Neural progenitor cell (in vitro differentiated cells): ENCODE measurements around the gene CFAP61. TPM values are rescaled to one million over a fixed set of nuclear protein-coding genes. Genes with fewer than 3 reads are reported as not detected.

Experiments used
- DNase-seq: peaks from one replicate; pipeline ENCODE4 v3.0.0-alpha.2; 2016; ENCODE audit warnings: low spot score
- H2AFZ ChIP-seq: fragments of 200-600 bp; sonication (generic); replicated peaks from 2 replicates; pipeline ENCODE4 v1.6.1; 2016; ENCODE audit warnings: antibody characterized with exemption
- H3F3A ChIP-seq: fragments of 200-600 bp; sonication (generic); 2 replicates; pipeline ENCODE4 v1.6.1; 2016; ENCODE audit warnings: antibody characterized with exemption, low read depth
- H3K27ac ChIP-seq: fragments of 200-600 bp; sonication (generic); 2 replicates; pipeline ENCODE4 v1.5.1; 2016; ENCODE audit warnings: mild to moderate bottlenecking
- H3K27me3 ChIP-seq: fragments of 200-600 bp; sonication (generic); 2 replicates; pipeline ENCODE4 v1.6.1; 2016; ENCODE audit warnings: mild to moderate bottlenecking, moderate library complexity
- H3K36me3 ChIP-seq: fragments of 200-600 bp; sonication (generic); 2 replicates; pipeline ENCODE4 v1.5.1; 2016
- H3K4me1 ChIP-seq: fragments of 200-600 bp; sonication (generic); 2 replicates; pipeline ENCODE4 v1.6.1; 2016; ENCODE audit warnings: mixed run types
- H3K4me2 ChIP-seq: fragments of 200-600 bp; sonication (generic); 2 replicates; pipeline ENCODE4 v1.6.1; 2016
- H3K4me3 ChIP-seq: fragments of 200-600 bp; sonication (generic); 2 replicates; pipeline ENCODE4 v1.5.1; 2016
- H3K79me2 ChIP-seq: fragments of 200-600 bp; sonication (generic); 2 replicates; pipeline ENCODE4 v1.6.1; 2016; ENCODE audit warnings: low read depth
- H3K9ac ChIP-seq: fragments of 200-600 bp; sonication (generic); 2 replicates; pipeline ENCODE4 v1.6.1; 2016
- H3K9me3 ChIP-seq: fragments of 200-600 bp; sonication (generic); 2 replicates; pipeline ENCODE4 v1.5.1; 2016; ENCODE audit warnings: low read depth
- H4K20me1 ChIP-seq: fragments of 200-600 bp; sonication (generic); 2 replicates; pipeline ENCODE4 v1.6.1; 2016; ENCODE audit warnings: low read depth
- H3K27ac Mint-ChIP-seq: 3 replicates; pipeline ENCODE4 v1.8.0; 2021; ENCODE audit warnings: mixed read lengths
- H3K27me3 Mint-ChIP-seq: 2 replicates; pipeline ENCODE4 v1.8.0; 2022; ENCODE audit warnings: low read depth, mild to moderate bottlenecking, inconsistent platforms, moderate library complexity, mixed read lengths; ENCODE audit not compliant: insufficient read depth
- H3K36me3 Mint-ChIP-seq: 3 replicates; pipeline ENCODE4 v1.8.0; 2021; ENCODE audit warnings: mixed read lengths
- H3K4me1 Mint-ChIP-seq: 3 replicates; pipeline ENCODE4 v1.8.0; 2021; ENCODE audit warnings: mixed read lengths
- H3K4me3 Mint-ChIP-seq: 3 replicates; pipeline ENCODE4 v1.8.0; 2021; ENCODE audit warnings: mild to moderate bottlenecking, moderate library complexity, mixed read lengths
- H3K9me3 Mint-ChIP-seq: 3 replicates; pipeline ENCODE4 v1.8.0; 2020; ENCODE audit warnings: mixed read lengths
- CTCF ChIP-seq: fragments of 200-600 bp; sonication (generic); IDR thresholded peaks from 2 replicates; pipeline ENCODE4 v1.5.1; 2017; ENCODE audit warnings: antibody characterized with exemption, mild to moderate bottlenecking
- EZH2 ChIP-seq: fragments of 200-600 bp; sonication (generic); IDR thresholded peaks from 2 replicates; pipeline ENCODE4 v1.6.1; 2017; ENCODE audit warnings: antibody characterized with exemption, mild to moderate bottlenecking, moderate library complexity
- EZH2phosphoT487 ChIP-seq: fragments of 200-600 bp; sonication (generic); IDR thresholded peaks from 2 replicates; pipeline ENCODE4 v1.6.1; 2017; ENCODE audit warnings: antibody characterized with exemption
- total RNA-seq: library from RNA; depleted of rRNA; stranded (reverse); fragments of >200 nt; gene quantifications from 2 replicates; pipeline ENCODE4 v1.2.3, GENCODE V29; 2015; ENCODE audit warnings: low replicate concordance

The CFAP61 gene
- total RNA-seq, 1 donor from 2014 or later: not detected

DNA sequence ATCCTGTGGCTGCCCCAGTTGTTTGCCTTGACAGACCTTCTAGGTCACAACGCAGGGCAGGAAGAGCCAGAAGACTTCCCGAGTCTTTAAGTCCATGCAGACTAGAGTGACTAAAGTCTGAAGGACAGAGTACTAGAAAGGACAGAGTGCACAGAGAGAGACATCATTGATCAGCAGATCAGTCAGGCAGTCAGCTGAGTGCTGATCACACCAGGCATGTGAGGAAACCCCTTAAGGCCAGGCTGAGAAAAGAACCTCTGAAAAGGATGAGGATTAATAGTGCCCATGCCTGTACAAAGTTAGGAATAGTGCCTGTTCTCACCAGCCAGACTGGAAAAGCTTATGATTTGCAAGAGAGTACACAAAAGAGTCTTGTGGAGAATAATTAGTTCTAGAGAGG lies 91.3 kb downstream of the CFAP61 start:
- Mint-ChIP-seq H3K36me3 (no peaks in the 10 kb centered on the region), H3K4me1 (peaks cover 6% of the 10 kb centered on the region), H3K27ac (no peak overlapping the region), H3K27me3 (peaks cover 3% of the 10 kb centered on the region), H3K4me3 (no peak overlapping the region), H3K9me3 (peaks cover 2% of the 10 kb centered on the region)
- H3K27me3 ChIP-seq: no peaks in the 10 kb centered on the region
- peak; percentile 18 for DNase-seq
- H3K27ac ChIP-seq: no peak overlapping the region
- H2AFZ ChIP-seq: no peak overlapping the region
- no peaks in the 10 kb centered on the region for H3K9me3 ChIP-seq
- H3K4me2 ChIP-seq: no peak overlapping the region
- peaks cover 10% of the 10 kb centered on the region for H3K4me1 ChIP-seq
- no peak overlapping the region for H3K4me3 ChIP-seq
- no peak for TF ChIP-seq CTCF
- H3K36me3 ChIP-seq: no peaks in the 10 kb centered on the region
- H3K79me2 ChIP-seq: no peaks in the 10 kb centered on the region
- no peaks in the 10 kb centered on the region for H3F3A ChIP-seq
- H3K9ac ChIP-seq: no peak overlapping the region
- H4K20me1 ChIP-seq: no peaks in the 10 kb centered on the region

- H3K4me2 ChIP-seq: no peak overlapping the region
- no peak overlapping the region for H3K4me3 ChIP-seq
- H2AFZ ChIP-seq: no peak overlapping the region
- no peak overlapping the region for H3K27ac Mint-ChIP-seq
- H3K4me3 Mint-ChIP-seq: no peak overlapping the region
- peaks cover 6% of the 10 kb centered on the region for H3K27me3 Mint-ChIP-seq
- H3K4me1 Mint-ChIP-seq: no peaks in the 10 kb centered on the region
- H4K20me1 ChIP-seq: no peaks in the 10 kb centered on the region
- no peak overlapping the region for H3K9ac ChIP-seq
- no peak overlapping the region for H3K27ac ChIP-seq
- H3F3A ChIP-seq: no peaks in the 10 kb centered on the region
- H3K27me3 ChIP-seq: no peaks in the 10 kb centered on the region
- no peaks in the 10 kb centered on the region for H3K79me2 ChIP-seq
- peaks cover under 1% of the 10 kb centered on the region for H3K4me1 ChIP-seq
- H3K9me3 ChIP-seq: no peaks in the 10 kb centered on the region
- H3K36me3 ChIP-seq: no peaks in the 10 kb centered on the region
- peaks cover 12% of the 10 kb centered on the region for H3K9me3 Mint-ChIP-seq
- TF ChIP-seq EZH2: no peak
- no peak for TF ChIP-seq EZH2phosphoT487
- TF ChIP-seq CTCF: no peak
- no peak for DNase-seq
- H3K36me3 Mint-ChIP-seq: no peaks in the 10 kb centered on the region
These were observed 96.4 kb downstream of the CFAP61 start for GRCh38 chr20:20148779-20149178.

- H3K4me2 ChIP-seq: no peak overlapping the region
- Mint-ChIP-seq H3K9me3 (peaks cover 10% of the 10 kb centered on the region), H3K4me1 (no peaks in the 10 kb centered on the region), H3K27me3 (peaks cover 6% of the 10 kb centered on the region), H3K36me3 (no peaks in the 10 kb centered on the region), H3K27ac (no peak overlapping the region), H3K4me3 (no peak overlapping the region)
- H3K27me3 ChIP-seq: no peaks in the 10 kb centered on the region
- H3K9ac ChIP-seq: no peak overlapping the region
- no peaks in the 10 kb centered on the region for H3F3A ChIP-seq
- H4K20me1 ChIP-seq: no peaks in the 10 kb centered on the region
- no peak overlapping the region for H3K27ac ChIP-seq
- no peaks in the 10 kb centered on the region for H3K4me1 ChIP-seq
- TF ChIP-seq EZH2phosphoT487 (no peak), CTCF (no peak), EZH2 (no peak)
- no peaks in the 10 kb centered on the region for H3K9me3 ChIP-seq
- no peak for DNase-seq
- no peaks in the 10 kb centered on the region for H3K79me2 ChIP-seq
- H3K36me3 ChIP-seq: no peaks in the 10 kb centered on the region
- H3K4me3 ChIP-seq: no peak overlapping the region
- no peak overlapping the region for H2AFZ ChIP-seq
These were observed 97.9 kb downstream of the CFAP61 start for GRCh38 chr20:20150241-20150640.

GRCh38 chr20:20160520-20160919 lies 108.2 kb downstream of the CFAP61 start:
- H3K27ac Mint-ChIP-seq: no peak overlapping the region
- H3K27ac ChIP-seq: no peak overlapping the region
- H3K27me3 ChIP-seq: no peaks in the 10 kb centered on the region
- peaks cover 6% of the 10 kb centered on the region for H3K9me3 ChIP-seq
- DNase-seq: no peak
- H3K27me3 Mint-ChIP-seq: peaks cover 2% of the 10 kb centered on the region
- H3K79me2 ChIP-seq: no peaks in the 10 kb centered on the region
- peaks cover 3% of the 10 kb centered on the region for H3K9me3 Mint-ChIP-seq
- no peak overlapping the region for H3K9ac ChIP-seq
- H3K36me3 Mint-ChIP-seq: no peaks in the 10 kb centered on the region
- no peak overlapping the region for H3K4me3 Mint-ChIP-seq
- H3F3A ChIP-seq: no peaks in the 10 kb centered on the region
- TF ChIP-seq CTCF: no peak
- TF ChIP-seq EZH2: no peak
- TF ChIP-seq EZH2phosphoT487: no peak
- no peak overlapping the region for H3K4me3 ChIP-seq
- no peaks in the 10 kb centered on the region for H3K36me3 ChIP-seq
- no peaks in the 10 kb centered on the region for H3K4me1 ChIP-seq
- H4K20me1 ChIP-seq: no peaks in the 10 kb centered on the region
- no peaks in the 10 kb centered on the region for H3K4me1 Mint-ChIP-seq
- no peak overlapping the region for H2AFZ ChIP-seq
- H3K4me2 ChIP-seq: no peak overlapping the region
